HepG2 (cell line): ENCODE results near the gene ICAM3. TPM values are rescaled to one million over a fixed set of nuclear protein-coding genes. Genes with fewer than 3 reads are reported as not detected.

Experiments used
- CHD4 ChIP-seq: fragments of 200-600 bp; sonication (generic); IDR thresholded peaks from 2 replicates; pipeline ENCODE4 v1.7.0; 2017; ENCODE audit warnings: mild to moderate bottlenecking, low read length, borderline replicate concordance
- ESRRA ChIP-seq: sonication (generic); formaldehyde crosslinking; IDR thresholded peaks from 2 replicates; pipeline ENCODE4 v1.5.1; 2020; ENCODE audit warnings: mild to moderate bottlenecking, low read depth, missing genetic modification reagents
- HDAC2 ChIP-seq: sonication (generic); formaldehyde crosslinking; IDR thresholded peaks from 2 replicates; pipeline ENCODE4 v1.4.0; 2020; ENCODE audit warnings: missing genetic modification reagents
- HMG20A ChIP-seq: IDR thresholded peaks from 2 replicates; pipeline ENCODE4 v1.6.1; 2016; ENCODE audit warnings: borderline replicate concordance
- HNF4G ChIP-seq, 2 experiments: sonication (generic) in 1 of 2; formaldehyde crosslinking in 1 of 2; IDR thresholded peaks; 2 replicates each; pipeline versions ENCODE4 v1.4.0 to v1.6.1; 2011 to 2020; ENCODE audit warnings: borderline replicate concordance in 2 of 2, low read depth in 2 of 2, mild to moderate bottlenecking in 2 of 2, low read length in 1 of 2, missing genetic modification reagents in 1 of 2, moderate library complexity in 1 of 2
- IKZF4 ChIP-seq: sonication (generic); formaldehyde crosslinking; IDR thresholded peaks from 2 replicates; pipeline ENCODE4 v1.5.1; 2020; ENCODE audit warnings: borderline replicate concordance, mild to moderate bottlenecking, low read depth, missing genetic modification reagents; ENCODE audit errors: not compliant biosample characterization
- JUND ChIP-seq: sonication (generic); formaldehyde crosslinking; IDR thresholded peaks from 2 replicates; pipeline ENCODE4 v1.8.0; 2022; ENCODE audit warnings: mild to moderate bottlenecking, missing genetic modification reagents
- MTA1 ChIP-seq: sonication (generic); formaldehyde crosslinking; IDR thresholded peaks from 2 replicates; pipeline ENCODE4 v1.4.0; 2020; ENCODE audit warnings: missing genetic modification reagents, mild to moderate bottlenecking, borderline replicate concordance
- MXD4 ChIP-seq: IDR thresholded peaks from 2 replicates; pipeline ENCODE4 v1.6.1; 2016; ENCODE audit warnings: mild to moderate bottlenecking, missing biosample characterization, missing genetic modification reagents
- NFYB ChIP-seq: sonication (generic); formaldehyde crosslinking; IDR thresholded peaks from 2 replicates; pipeline ENCODE4 v1.4.0; 2020; ENCODE audit warnings: missing genetic modification reagents
- STAG1 ChIP-seq: sonication (generic); formaldehyde crosslinking; IDR thresholded peaks from 2 replicates; pipeline ENCODE4 v1.4.0; 2020; ENCODE audit warnings: missing genetic modification reagents
- ZBTB8A ChIP-seq: sonication (generic); formaldehyde crosslinking; IDR thresholded peaks from 2 replicates; pipeline ENCODE4 v1.4.0; 2020; ENCODE audit warnings: mild to moderate bottlenecking, low read depth, missing genetic modification reagents, borderline replicate concordance
- ZKSCAN5 ChIP-seq: sonication (generic); formaldehyde crosslinking; IDR thresholded peaks from 2 replicates; pipeline ENCODE4 v1.5.1; 2020; ENCODE audit warnings: mild to moderate bottlenecking, missing genetic modification reagents
- ZNF121 ChIP-seq: sonication (generic); formaldehyde crosslinking; IDR thresholded peaks from 2 replicates; pipeline ENCODE4 v1.5.0; 2020; ENCODE audit warnings: mild to moderate bottlenecking, missing genetic modification reagents
- ZNF230 ChIP-seq: sonication (generic); formaldehyde crosslinking; IDR thresholded peaks from 2 replicates; pipeline ENCODE4 v1.4.0; 2020; ENCODE audit warnings: mild to moderate bottlenecking, missing genetic modification reagents
- ZNF235 ChIP-seq: sonication (generic); formaldehyde crosslinking; IDR thresholded peaks from 2 replicates; pipeline ENCODE4 v1.8.1; 2023; ENCODE audit warnings: mild to moderate bottlenecking, missing genetic modification reagents, borderline replicate concordance
- ZNF674 ChIP-seq: sonication (generic); formaldehyde crosslinking; IDR thresholded peaks from 2 replicates; pipeline ENCODE4 v1.5.0; 2020; ENCODE audit warnings: low read depth, mild to moderate bottlenecking, missing genetic modification reagents
- ZNF7 ChIP-seq: IDR thresholded peaks from 2 replicates; pipeline ENCODE4 v1.6.1; 2016; ENCODE audit warnings: missing biosample characterization, missing genetic modification reagents
- polyA plus RNA-seq, 8 experiments: library from polyadenylated mRNA; depleted of rRNA in 3 of 8; stranded (reverse) in 7 of 8; unstranded in 1 of 8; fragments of >200 nt; fragmentation: Illumina TruSeq in 4 of 8; extraction: Trizol in 4 of 8; gene quantifications; 2 replicates each; pipeline versions ENCODE4 v1.2.1 to v1.2.3, GENCODE V29; 2011 to 2016; ENCODE audit warnings: low read depth in 4 of 8, missing spikeins in 1 of 8, mixed read lengths in 1 of 8; ENCODE audit not compliant: insufficient read depth in 1 of 8
- total RNA-seq, 5 experiments: library from RNA; depleted of rRNA; stranded (reverse); fragments of >200 nt; fragmentation: Illumina TruSeq; extraction: Trizol; gene quantifications; 2 replicates each; pipeline ENCODE4 v1.2.3, GENCODE V29; 2016; ENCODE audit warnings: low read depth in 1 of 5
- TF ChIP-seq, protein P1 (sequence below): sonication (generic); formaldehyde crosslinking; conservative IDR thresholded peaks from 2 replicates; pipeline ENCODE4 v1.4.0; 2020; ENCODE audit warnings: missing genetic modification reagents
- TF ChIP-seq, protein P2 (sequence below): fragments of 450-650 bp; IDR thresholded peaks from 2 replicates; pipeline ENCODE4 v1.6.1; 2016
- TF ChIP-seq, protein P3 (sequence below): sonication (generic); formaldehyde crosslinking; IDR thresholded peaks from 2 replicates; pipeline ENCODE4 v1.4.0; 2020; ENCODE audit warnings: mild to moderate bottlenecking, missing genetic modification reagents, borderline replicate concordance
- TF ChIP-seq, protein P4 (sequence below): sonication (generic); formaldehyde crosslinking; IDR thresholded peaks from 2 replicates; pipeline ENCODE4 v1.5.1; 2020; ENCODE audit warnings: mild to moderate bottlenecking, missing genetic modification reagents, moderate library complexity

The ICAM3 gene
- total and polyA plus RNA-seq, 2 of the 13 experiments (the other 11 are each of a cell fraction or from before 2014, with no cell fraction given): 14.1 to 21.0 TPM

DNA sequence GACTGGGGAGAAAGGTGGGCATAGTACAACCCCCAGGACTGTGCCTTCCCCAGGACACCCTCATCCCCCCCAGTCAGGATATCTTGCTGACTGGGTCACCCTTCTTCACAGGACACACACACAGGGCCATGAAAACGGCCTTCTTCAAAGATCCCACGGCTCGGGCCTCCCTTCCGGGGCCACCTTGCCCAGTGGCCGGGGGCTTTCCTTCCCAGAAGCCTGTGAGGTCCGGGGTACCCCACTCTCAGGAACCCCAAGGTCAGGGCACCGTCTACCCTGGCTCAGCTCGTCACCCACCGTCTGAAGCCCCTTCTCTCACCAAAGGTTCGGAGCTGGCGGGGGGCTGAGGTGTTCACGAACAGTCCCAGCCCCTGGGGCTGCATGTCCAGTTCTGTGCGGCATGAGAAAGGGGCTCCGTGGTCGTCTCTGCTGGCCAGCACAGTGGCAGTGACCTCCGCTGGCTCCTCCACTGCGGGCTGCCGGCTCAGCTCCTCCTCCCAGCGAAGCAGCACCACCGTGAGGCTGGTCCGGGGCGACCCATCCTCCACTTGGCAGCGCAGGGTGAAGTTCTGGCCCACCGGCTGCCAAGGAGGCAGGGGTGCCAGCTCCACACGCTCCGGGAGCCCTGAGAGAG, 4.0 kb downstream of the ICAM3 start (continued):
- TF ChIP-seq, protein P1, sequence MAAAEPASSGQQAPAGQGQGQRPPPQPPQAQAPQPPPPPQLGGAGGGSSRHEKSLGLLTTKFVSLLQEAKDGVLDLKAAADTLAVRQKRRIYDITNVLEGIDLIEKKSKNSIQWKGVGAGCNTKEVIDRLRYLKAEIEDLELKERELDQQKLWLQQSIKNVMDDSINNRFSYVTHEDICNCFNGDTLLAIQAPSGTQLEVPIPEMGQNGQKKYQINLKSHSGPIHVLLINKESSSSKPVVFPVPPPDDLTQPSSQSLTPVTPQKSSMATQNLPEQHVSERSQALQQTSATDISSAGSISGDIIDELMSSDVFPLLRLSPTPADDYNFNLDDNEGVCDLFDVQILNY (CRISPR knock-in tag): no peak
- TF ChIP-seq, protein P2, sequence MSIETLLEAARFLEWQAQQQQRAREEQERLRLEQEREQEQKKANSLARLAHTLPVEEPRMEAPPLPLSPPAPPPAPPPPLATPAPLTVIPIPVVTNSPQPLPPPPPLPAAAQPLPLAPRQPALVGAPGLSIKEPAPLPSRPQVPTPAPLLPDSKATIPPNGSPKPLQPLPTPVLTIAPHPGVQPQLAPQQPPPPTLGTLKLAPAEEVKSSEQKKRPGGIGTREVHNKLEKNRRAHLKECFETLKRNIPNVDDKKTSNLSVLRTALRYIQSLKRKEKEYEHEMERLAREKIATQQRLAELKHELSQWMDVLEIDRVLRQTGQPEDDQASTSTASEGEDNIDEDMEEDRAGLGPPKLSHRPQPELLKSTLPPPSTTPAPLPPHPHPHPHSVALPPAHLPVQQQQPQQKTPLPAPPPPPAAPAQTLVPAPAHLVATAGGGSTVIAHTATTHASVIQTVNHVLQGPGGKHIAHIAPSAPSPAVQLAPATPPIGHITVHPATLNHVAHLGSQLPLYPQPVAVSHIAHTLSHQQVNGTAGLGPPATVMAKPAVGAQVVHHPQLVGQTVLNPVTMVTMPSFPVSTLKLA: no peak
- TF ChIP-seq NFYB (no peak), CHD4 (no peak), ESRRA (CRISPR knock-in tag) (no peak), ZNF230 (CRISPR knock-in tag) (no peak), HMG20A (no peak), STAG1 (CRISPR knock-in tag) (peak; percentile 51), MXD4 (CRISPR knock-in tag) (no peak), ZNF121 (CRISPR knock-in tag) (0 out of 2 replicates have a peak, but pooled peaks have one; percentile 24), HDAC2 (CRISPR knock-in tag) (peak; percentile 60; the same call in 1 of the 2 replicates), HNF4G (IDR thresholded peaks at IDR 0.05; ENCODE audit: borderline replicate concordance, low read depth, low read length) (no peak), HNF4G (CRISPR knock-in tag; IDR thresholded peaks at IDR 0.05; ENCODE audit: borderline replicate concordance, low read depth) (no peak), ZNF7 (no peak), ZNF235 (CRISPR knock-in tag) (no peak), ZNF674 (CRISPR knock-in tag) (no peak), ZKSCAN5 (CRISPR knock-in tag) (no peak), MTA1 (CRISPR knock-in tag) (0 out of 2 replicates have a peak, but pooled peaks have one; percentile 31), IKZF4 (CRISPR knock-in tag) (peak; percentile 7), ZBTB8A (CRISPR knock-in tag) (no peak), JUND (CRISPR knock-in tag) (no peak)
- TF ChIP-seq, protein P3, sequence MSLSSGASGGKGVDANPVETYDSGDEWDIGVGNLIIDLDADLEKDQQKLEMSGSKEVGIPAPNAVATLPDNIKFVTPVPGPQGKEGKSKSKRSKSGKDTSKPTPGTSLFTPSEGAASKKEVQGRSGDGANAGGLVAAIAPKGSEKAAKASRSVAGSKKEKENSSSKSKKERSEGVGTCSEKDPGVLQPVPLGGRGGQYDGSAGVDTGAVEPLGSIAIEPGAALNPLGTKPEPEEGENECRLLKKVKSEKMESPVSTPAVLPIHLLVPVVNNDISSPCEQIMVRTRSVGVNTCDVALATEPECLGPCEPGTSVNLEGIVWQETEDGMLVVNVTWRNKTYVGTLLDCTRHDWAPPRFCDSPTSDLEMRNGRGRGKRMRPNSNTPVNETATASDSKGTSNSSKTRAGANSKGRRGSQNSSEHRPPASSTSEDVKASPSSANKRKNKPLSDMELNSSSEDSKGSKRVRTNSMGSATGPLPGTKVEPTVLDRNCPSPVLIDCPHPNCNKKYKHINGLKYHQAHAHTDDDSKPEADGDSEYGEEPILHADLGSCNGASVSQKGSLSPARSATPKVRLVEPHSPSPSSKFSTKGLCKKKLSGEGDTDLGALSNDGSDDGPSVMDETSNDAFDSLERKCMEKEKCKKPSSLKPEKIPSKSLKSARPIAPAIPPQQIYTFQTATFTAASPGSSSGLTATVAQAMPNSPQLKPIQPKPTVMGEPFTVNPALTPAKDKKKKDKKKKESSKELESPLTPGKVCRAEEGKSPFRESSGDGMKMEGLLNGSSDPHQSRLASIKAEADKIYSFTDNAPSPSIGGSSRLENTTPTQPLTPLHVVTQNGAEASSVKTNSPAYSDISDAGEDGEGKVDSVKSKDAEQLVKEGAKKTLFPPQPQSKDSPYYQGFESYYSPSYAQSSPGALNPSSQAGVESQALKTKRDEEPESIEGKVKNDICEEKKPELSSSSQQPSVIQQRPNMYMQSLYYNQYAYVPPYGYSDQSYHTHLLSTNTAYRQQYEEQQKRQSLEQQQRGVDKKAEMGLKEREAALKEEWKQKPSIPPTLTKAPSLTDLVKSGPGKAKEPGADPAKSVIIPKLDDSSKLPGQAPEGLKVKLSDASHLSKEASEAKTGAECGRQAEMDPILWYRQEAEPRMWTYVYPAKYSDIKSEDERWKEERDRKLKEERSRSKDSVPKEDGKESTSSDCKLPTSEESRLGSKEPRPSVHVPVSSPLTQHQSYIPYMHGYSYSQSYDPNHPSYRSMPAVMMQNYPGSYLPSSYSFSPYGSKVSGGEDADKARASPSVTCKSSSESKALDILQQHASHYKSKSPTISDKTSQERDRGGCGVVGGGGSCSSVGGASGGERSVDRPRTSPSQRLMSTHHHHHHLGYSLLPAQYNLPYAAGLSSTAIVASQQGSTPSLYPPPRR: no peak
- TF ChIP-seq, protein P4, sequence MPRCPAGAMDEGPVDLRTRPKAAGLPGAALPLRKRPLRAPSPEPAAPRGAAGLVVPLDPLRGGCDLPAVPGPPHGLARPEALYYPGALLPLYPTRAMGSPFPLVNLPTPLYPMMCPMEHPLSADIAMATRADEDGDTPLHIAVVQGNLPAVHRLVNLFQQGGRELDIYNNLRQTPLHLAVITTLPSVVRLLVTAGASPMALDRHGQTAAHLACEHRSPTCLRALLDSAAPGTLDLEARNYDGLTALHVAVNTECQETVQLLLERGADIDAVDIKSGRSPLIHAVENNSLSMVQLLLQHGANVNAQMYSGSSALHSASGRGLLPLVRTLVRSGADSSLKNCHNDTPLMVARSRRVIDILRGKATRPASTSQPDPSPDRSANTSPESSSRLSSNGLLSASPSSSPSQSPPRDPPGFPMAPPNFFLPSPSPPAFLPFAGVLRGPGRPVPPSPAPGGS (CRISPR knock-in tag): no peak
